ENCODE measurements around the gene DOCK9. TPM values are rescaled to one million over a fixed set of nuclear protein-coding genes. Genes with fewer than 3 reads are reported as not detected.

The DOCK9 gene
- polyA plus RNA-seq, 3 donors = 0.01 TPM; not detected in 2

- Histone ChIP-seq H3K9me3 (replicated peaks in 1 of 2; ENCODE audit: control insufficient read depth in 1 of 2, insufficient read depth in 1 of 2, low read length in 2 of 2) (no peaks in the 10 kb centered on the region), H3K27ac (ENCODE audit: low read depth in 1 of 2, low read length in 2 of 2) (no peak overlapping the region), H3K4me3 (replicated peaks in 1 of 3; ENCODE audit: low read depth in 2 of 3, low read length in 3 of 3) (no peak overlapping the region), H3K4me2 (replicated peaks; ENCODE audit: extremely low read depth, low read length, poor library complexity, severe bottlenecking) (no peak overlapping the region), H3K9ac (ENCODE audit: insufficient read depth, low read length, poor library complexity, severe bottlenecking) (no peak overlapping the region), H2AFZ (ENCODE audit: insufficient read depth, low read depth, low read length, poor library complexity, severe bottlenecking) (no peak overlapping the region), H3K4me1 (ENCODE audit: control insufficient read depth in 1 of 2, insufficient read depth in 2 of 2, low read length in 2 of 2) (no peaks in the 10 kb centered on the region), H3K36me3 (replicated peaks in 1 of 2; ENCODE audit: control insufficient read depth in 1 of 2, insufficient read depth in 2 of 2, low read length in 2 of 2) (no peaks in the 10 kb centered on the region), H3K27me3 (ENCODE audit: control insufficient read depth in 2 of 2, insufficient read depth in 2 of 2, low read length in 2 of 2) (peaks cover 62 to 66% of the 10 kb centered on the region in 2 donors), H3K79me2 (ENCODE audit: insufficient read depth, low read length) (no peaks in the 10 kb centered on the region), H4K20me1 (ENCODE audit: insufficient read depth, low read length) (no peaks in the 10 kb centered on the region)
- H3K27me3 Mint-ChIP-seq (ENCODE audit: low read depth in 3 of 3) = peaks cover 40 to 68% (median 44%) of the 10 kb centered on the region in 3 donors
- DNase-seq = no peak
- WGBS (ENCODE audit: insufficient coverage) = no CpG with 5 or more reads among the region's 1 CpG
- H3K9me3 Mint-ChIP-seq = peaks cover 0 to 6% (median 4%) of the 10 kb centered on the region in 7 donors
- no peak overlapping the region for H3K27ac Mint-ChIP-seq
- TF ChIP-seq, protein P1, sequence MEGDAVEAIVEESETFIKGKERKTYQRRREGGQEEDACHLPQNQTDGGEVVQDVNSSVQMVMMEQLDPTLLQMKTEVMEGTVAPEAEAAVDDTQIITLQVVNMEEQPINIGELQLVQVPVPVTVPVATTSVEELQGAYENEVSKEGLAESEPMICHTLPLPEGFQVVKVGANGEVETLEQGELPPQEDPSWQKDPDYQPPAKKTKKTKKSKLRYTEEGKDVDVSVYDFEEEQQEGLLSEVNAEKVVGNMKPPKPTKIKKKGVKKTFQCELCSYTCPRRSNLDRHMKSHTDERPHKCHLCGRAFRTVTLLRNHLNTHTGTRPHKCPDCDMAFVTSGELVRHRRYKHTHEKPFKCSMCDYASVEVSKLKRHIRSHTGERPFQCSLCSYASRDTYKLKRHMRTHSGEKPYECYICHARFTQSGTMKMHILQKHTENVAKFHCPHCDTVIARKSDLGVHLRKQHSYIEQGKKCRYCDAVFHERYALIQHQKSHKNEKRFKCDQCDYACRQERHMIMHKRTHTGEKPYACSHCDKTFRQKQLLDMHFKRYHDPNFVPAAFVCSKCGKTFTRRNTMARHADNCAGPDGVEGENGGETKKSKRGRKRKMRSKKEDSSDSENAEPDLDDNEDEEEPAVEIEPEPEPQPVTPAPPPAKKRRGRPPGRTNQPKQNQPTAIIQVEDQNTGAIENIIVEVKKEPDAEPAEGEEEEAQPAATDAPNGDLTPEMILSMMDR (IDR thresholded peaks at IDR 0.05) = no peak
- no peaks in the 10 kb centered on the region for H3K4me1 Mint-ChIP-seq
- intact Hi-C loops (cut with micrococcal nuclease) = no loop called here
- H3K4me3 Mint-ChIP-seq = peak overlapping the region in 1 of 2 donors; percentile 0
- no peaks in the 10 kb centered on the region for H3K36me3 Mint-ChIP-seq
These were observed 29.6 kb upstream of the DOCK9 start for GRCh38 chr13:99007414-99007986.

DNA sequence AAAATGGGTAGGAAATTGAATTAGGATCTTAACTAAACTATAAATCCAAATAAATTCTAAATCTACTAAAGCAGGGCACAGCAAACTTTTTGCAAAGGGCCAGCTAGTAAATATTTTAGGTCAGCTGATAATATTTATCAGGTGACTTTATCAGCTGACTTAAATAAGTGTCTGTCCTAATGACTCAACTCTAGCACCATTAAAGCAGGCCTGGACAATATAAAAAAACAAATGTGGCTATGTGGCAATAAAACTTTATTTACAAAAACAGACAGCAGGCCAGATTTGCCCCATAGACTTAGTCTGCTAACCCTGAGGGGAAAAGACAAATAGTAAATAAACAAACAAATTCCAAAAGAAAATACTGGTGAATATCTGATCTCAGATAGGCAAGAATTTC, 27.7 kb upstream of the DOCK9 start:
- no peaks in the 10 kb centered on the region for H3K4me1 Mint-ChIP-seq
- DNase-seq = no peak
- Histone ChIP-seq H3K79me2 (ENCODE audit: insufficient read depth, low read length) (no peaks in the 10 kb centered on the region), H3K4me3 (replicated peaks in 1 of 3; ENCODE audit: low read depth in 2 of 3, low read length in 3 of 3) (no peak overlapping the region), H3K9ac (ENCODE audit: insufficient read depth, low read length, poor library complexity, severe bottlenecking) (no peak overlapping the region), H3K27ac (ENCODE audit: low read depth in 1 of 2, low read length in 2 of 2) (no peak overlapping the region), H3K4me1 (ENCODE audit: control insufficient read depth in 1 of 2, insufficient read depth in 2 of 2, low read length in 2 of 2) (no peaks in the 10 kb centered on the region), H3K36me3 (replicated peaks in 1 of 2; ENCODE audit: control insufficient read depth in 1 of 2, insufficient read depth in 2 of 2, low read length in 2 of 2) (no peaks in the 10 kb centered on the region), H3K4me2 (replicated peaks; ENCODE audit: extremely low read depth, low read length, poor library complexity, severe bottlenecking) (no peak overlapping the region), H3K27me3 (ENCODE audit: control insufficient read depth in 2 of 2, insufficient read depth in 2 of 2, low read length in 2 of 2) (peaks cover 58 to 62% of the 10 kb centered on the region in 2 donors), H2AFZ (ENCODE audit: insufficient read depth, low read depth, low read length, poor library complexity, severe bottlenecking) (no peak overlapping the region), H4K20me1 (ENCODE audit: insufficient read depth, low read length) (no peaks in the 10 kb centered on the region), H3K9me3 (replicated peaks in 1 of 2; ENCODE audit: control insufficient read depth in 1 of 2, insufficient read depth in 1 of 2, low read length in 2 of 2) (no peaks in the 10 kb centered on the region)
- peak overlapping the region in 1 of 2 donors; percentile 28 for H3K4me3 Mint-ChIP-seq
- no peaks in the 10 kb centered on the region for H3K36me3 Mint-ChIP-seq
- no peak overlapping the region for H3K27ac Mint-ChIP-seq
- intact Hi-C loops (cut with micrococcal nuclease) = no loop called here
- TF ChIP-seq, protein P1 (IDR thresholded peaks at IDR 0.05) = no peak
- peaks cover 0 to 7% (median 2%) of the 10 kb centered on the region in 7 donors for H3K9me3 Mint-ChIP-seq
- H3K27me3 Mint-ChIP-seq (ENCODE audit: low read depth in 3 of 3) = peaks cover 45 to 65% (median 47%) of the 10 kb centered on the region in 3 donors

All from CD14-positive monocyte (primary cell).